Measurements from ENCODE around the gene LGMN.

Gene LGMN

DNA sequence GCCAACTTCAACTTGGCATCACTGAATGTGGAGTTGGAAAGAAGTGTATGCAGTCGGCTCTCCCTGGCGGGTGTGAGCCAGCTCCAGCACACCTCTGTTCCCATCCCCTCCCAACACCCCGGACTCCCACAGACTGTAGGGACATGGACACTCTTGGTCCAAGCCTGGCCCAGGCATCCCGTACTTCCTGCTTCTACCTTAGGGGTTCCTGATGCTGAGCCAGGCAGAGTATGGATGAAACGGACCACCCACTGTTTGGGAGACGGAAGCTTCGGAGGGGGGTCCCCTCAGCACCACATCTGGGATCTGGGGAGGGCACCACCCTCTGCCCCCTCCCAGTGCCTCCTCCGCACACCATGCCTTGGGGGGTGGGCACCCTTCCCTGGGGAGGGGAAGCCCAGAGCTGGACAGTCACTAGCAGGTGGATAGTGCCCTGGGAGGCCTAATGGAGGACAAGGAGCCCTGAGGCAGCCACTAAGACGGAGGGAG lies 62.0 kb downstream of the LGMN start:
- Histone ChIP-seq H3K27me3 (ENCODE audit: control insufficient read depth in 1 of 2, insufficient read depth in 1 of 2, low read length in 2 of 2) (peaks cover 0 to 4% of the 10 kb centered on the region in 2 experiments), H3K18ac (ENCODE audit: low read depth in 1 of 2, low read length in 2 of 2) (no peak overlapping the region), H3K9ac (ENCODE audit: low read length) (no peak overlapping the region), H3K4me1 (ENCODE audit: control insufficient read depth, insufficient read depth, low read depth, low read length) (peaks cover 20% of the 10 kb centered on the region), H3K14ac (ENCODE audit: low read length in 2 of 2) (no peak overlapping the region), H2AFZ (ENCODE audit: low read depth, low read length) (no peak overlapping the region), H3K27ac (ENCODE audit: low read length, poor library complexity, severe bottlenecking) (no peak overlapping the region), H4K91ac (ENCODE audit: low read length) (no peak overlapping the region), H3K36me3 (ENCODE audit: control insufficient read depth in 1 of 2, insufficient read depth in 2 of 2, low read depth in 1 of 2, low read length in 2 of 2) (peaks cover 43 to 50% of the 10 kb centered on the region in 2 experiments), H3K9me3 (ENCODE audit: control insufficient read depth, low read length) (no peaks in the 10 kb centered on the region), H2BK15ac (ENCODE audit: low read depth, poor library complexity, severe bottlenecking) (no peak overlapping the region), H2BK120ac (ENCODE audit: low read depth, low read length) (no peak overlapping the region), H3K23ac (ENCODE audit: low read length in 2 of 2) (no peak overlapping the region), H3K4ac (ENCODE audit: low read depth in 1 of 2, low read length in 2 of 2) (no peak overlapping the region), H3K79me1 (replicated peaks; ENCODE audit: low read length, poor library complexity, severe bottlenecking) (no peaks in the 10 kb centered on the region), H3K4me3 (ENCODE audit: insufficient read depth in 1 of 2, low read depth in 1 of 2, low read length in 2 of 2) (no peak overlapping the region), H2BK5ac (ENCODE audit: low read depth, low read length, poor library complexity, severe bottlenecking) (no peak overlapping the region), H2AK5ac (ENCODE audit: low read length, severe bottlenecking) (no peak overlapping the region), H3K4me2 (ENCODE audit: low read length, poor library complexity, severe bottlenecking) (no peak overlapping the region), H4K8ac (ENCODE audit: low read length) (no peak overlapping the region), H2BK12ac (ENCODE audit: low read length in 2 of 2) (no peak overlapping the region)
- DNase-seq = no peak
- 87% methylated on average over 9 of the region's 9 CpGs for WGBS

DNA sequence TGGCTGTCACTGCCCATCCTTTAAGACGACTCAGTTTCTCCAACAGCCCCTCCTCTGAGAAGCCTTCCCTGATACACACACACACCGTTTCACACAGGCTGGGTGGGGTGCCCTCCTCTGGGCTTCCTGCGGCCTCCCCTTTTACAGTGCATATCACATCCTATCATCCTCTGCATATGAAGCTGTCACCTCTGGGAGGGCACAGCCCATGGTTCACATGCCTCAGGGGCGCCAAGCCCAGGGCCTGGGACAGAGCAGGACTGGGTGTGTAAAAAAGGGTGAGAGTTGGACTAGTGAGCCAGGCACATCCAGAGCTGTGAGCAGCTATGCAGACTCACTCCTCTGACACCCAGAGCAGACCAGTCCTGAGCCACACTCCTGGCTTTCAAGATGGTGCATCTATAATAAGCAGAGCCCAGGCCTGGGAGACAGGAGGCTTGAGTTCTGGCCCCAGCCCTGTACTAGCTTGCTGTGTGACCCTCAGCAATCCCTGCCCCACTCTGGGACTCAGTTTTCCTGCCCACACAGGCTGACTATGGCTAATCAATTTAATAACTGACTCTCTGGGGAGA lies 62.6 kb downstream of the LGMN start:
- no peak overlapping the region for H3K4ac ChIP-seq (ENCODE audit: low read depth in 1 of 2, low read length in 2 of 2)
- H3K27me3 ChIP-seq (ENCODE audit: control insufficient read depth in 1 of 2, insufficient read depth in 1 of 2, low read length in 2 of 2) = peaks cover 0 to 4% of the 10 kb centered on the region in 2 experiments
- 95% methylated on average over 2 of the region's 4 CpGs for WGBS
- H2BK15ac ChIP-seq (ENCODE audit: low read depth, poor library complexity, severe bottlenecking) = no peak overlapping the region
- H3K36me3 ChIP-seq (ENCODE audit: control insufficient read depth in 1 of 2, insufficient read depth in 2 of 2, low read depth in 1 of 2, low read length in 2 of 2) = peaks cover 45 to 50% of the 10 kb centered on the region in 2 experiments
- H3K14ac ChIP-seq (ENCODE audit: low read length in 2 of 2) = no peak overlapping the region
- no peak overlapping the region for H3K4me2 ChIP-seq (ENCODE audit: low read length, poor library complexity, severe bottlenecking)
- no peak overlapping the region for H3K18ac ChIP-seq (ENCODE audit: low read depth in 1 of 2, low read length in 2 of 2)
- peaks cover 21% of the 10 kb centered on the region for H3K4me1 ChIP-seq (ENCODE audit: control insufficient read depth, insufficient read depth, low read depth, low read length)
- H4K91ac ChIP-seq (ENCODE audit: low read length) = no peak overlapping the region
- H2BK5ac ChIP-seq (ENCODE audit: low read depth, low read length, poor library complexity, severe bottlenecking) = no peak overlapping the region
- no peak overlapping the region for H3K4me3 ChIP-seq (ENCODE audit: insufficient read depth in 1 of 2, low read depth in 1 of 2, low read length in 2 of 2)
- no peak overlapping the region for H4K8ac ChIP-seq (ENCODE audit: low read length)
- no peak for DNase-seq
- H2BK120ac ChIP-seq (ENCODE audit: low read depth, low read length) = no peak overlapping the region
- H3K27ac ChIP-seq (ENCODE audit: low read length, poor library complexity, severe bottlenecking) = no peak overlapping the region
- no peak overlapping the region for H2BK12ac ChIP-seq (ENCODE audit: low read length in 2 of 2)
- no peak overlapping the region for H2AK5ac ChIP-seq (ENCODE audit: low read length, severe bottlenecking)
- H3K9ac ChIP-seq (ENCODE audit: low read length) = no peak overlapping the region
- no peak overlapping the region for H2AFZ ChIP-seq (ENCODE audit: low read depth, low read length)
- no peak overlapping the region for H3K23ac ChIP-seq (ENCODE audit: low read length in 2 of 2)
- no peaks in the 10 kb centered on the region for H3K9me3 ChIP-seq (ENCODE audit: control insufficient read depth, low read length)
- no peaks in the 10 kb centered on the region for H3K79me1 ChIP-seq (replicated peaks; ENCODE audit: low read length, poor library complexity, severe bottlenecking)

DNA sequence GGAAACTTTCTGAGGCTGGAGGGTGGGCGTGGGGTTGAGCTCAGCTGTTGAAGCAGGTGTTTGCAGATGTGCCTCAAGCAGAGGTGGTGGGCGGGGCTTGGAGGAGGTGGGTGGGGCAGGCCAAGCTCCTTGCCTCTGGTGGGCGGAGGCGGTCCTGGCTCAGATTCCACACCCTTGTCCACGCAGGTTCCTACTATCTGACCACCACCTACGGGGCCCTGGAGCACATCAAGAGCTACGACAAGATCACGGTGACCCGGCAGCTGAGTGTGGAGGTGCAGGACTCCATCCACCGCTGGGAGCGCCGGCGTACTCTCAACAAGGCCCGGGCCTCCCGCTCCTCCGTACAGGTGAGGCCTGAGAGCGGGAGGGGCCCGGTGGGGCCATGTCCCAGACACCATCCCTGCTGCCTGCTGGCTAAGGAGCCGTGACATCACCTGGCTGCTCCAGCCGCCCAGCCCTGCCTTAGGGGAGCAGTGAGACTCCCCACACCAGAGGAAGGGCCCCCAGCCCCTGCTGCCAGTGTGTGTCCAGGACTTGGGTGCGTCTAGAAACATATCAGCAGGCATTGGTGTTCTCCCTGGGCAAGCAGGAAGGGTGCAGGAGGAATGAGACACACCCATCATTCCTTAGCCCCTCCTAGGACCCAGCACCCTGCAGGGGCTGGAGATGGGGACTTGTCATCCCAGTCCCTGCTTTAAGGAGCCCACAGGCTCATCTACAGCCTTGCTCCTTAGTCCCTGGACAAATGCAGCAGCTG lies 63.4 kb downstream of the LGMN start:
- H3K27ac ChIP-seq (ENCODE audit: low read length, poor library complexity, severe bottlenecking) = no peak overlapping the region
- no peak overlapping the region for H2AFZ ChIP-seq (ENCODE audit: low read depth, low read length)

DNA sequence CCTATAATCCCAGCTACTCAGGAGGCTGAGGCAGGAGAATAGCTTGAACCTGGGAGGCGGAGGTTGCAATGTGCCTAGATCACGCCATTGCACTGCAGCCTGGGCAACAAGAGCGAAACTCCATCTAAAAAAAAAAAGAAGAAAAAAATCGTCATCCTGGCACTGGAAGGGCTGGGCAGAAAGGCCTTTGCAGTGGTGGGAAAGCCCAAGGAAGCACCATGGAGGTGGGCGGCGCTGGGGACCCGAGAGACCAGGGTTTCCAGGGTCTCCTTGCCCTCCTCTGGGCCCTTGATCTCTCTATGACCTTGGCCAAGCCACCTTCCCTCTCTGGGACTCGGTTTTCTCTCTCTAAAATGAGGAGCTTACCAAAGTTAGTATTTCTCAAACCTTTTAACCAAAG lies 65.4 kb downstream of the LGMN start:
- Histone ChIP-seq H3K18ac (ENCODE audit: low read depth in 1 of 2, low read length in 2 of 2) (no peak overlapping the region), H2AK5ac (ENCODE audit: low read length, severe bottlenecking) (no peak overlapping the region)

More for the DNA sequence above, 63.4 kb downstream of the LGMN start:
- Histone ChIP-seq H3K9me3 (ENCODE audit: control insufficient read depth, low read length) (no peaks in the 10 kb centered on the region), H2BK15ac (ENCODE audit: low read depth, poor library complexity, severe bottlenecking) (no peak overlapping the region), H4K91ac (ENCODE audit: low read length) (peak overlapping the region; percentile 3), H3K23ac (ENCODE audit: low read length in 2 of 2) (no peak overlapping the region), H3K79me1 (replicated peaks; ENCODE audit: low read length, poor library complexity, severe bottlenecking) (no peaks in the 10 kb centered on the region), H3K36me3 (ENCODE audit: control insufficient read depth in 1 of 2, insufficient read depth in 2 of 2, low read depth in 1 of 2, low read length in 2 of 2) (peaks cover 38 to 45% of the 10 kb centered on the region in 2 experiments), H3K4ac (ENCODE audit: low read depth in 1 of 2, low read length in 2 of 2) (no peak overlapping the region), H3K14ac (ENCODE audit: low read length in 2 of 2) (no peak overlapping the region), H3K4me2 (ENCODE audit: low read length, poor library complexity, severe bottlenecking) (no peak overlapping the region), H3K27me3 (ENCODE audit: control insufficient read depth in 1 of 2, insufficient read depth in 1 of 2, low read length in 2 of 2) (peaks cover 0 to 4% of the 10 kb centered on the region in 2 experiments), H2BK12ac (ENCODE audit: low read length in 2 of 2) (no peak overlapping the region), H4K8ac (ENCODE audit: low read length) (no peak overlapping the region), H2AK5ac (ENCODE audit: low read length, severe bottlenecking) (no peak overlapping the region), H3K9ac (ENCODE audit: low read length) (no peak overlapping the region), H3K4me1 (ENCODE audit: control insufficient read depth, insufficient read depth, low read depth, low read length) (peaks cover 17% of the 10 kb centered on the region), H2BK120ac (ENCODE audit: low read depth, low read length) (no peak overlapping the region), H3K4me3 (ENCODE audit: insufficient read depth in 1 of 2, low read depth in 1 of 2, low read length in 2 of 2) (no peak overlapping the region), H3K18ac (ENCODE audit: low read depth in 1 of 2, low read length in 2 of 2) (no peak overlapping the region), H2BK5ac (ENCODE audit: low read depth, low read length, poor library complexity, severe bottlenecking) (no peak overlapping the region)
- no peak for DNase-seq
- 88% methylated on average over 21 of the region's 21 CpGs for WGBS

More for the DNA sequence above, 65.4 kb downstream of the LGMN start:
- Histone ChIP-seq H2BK120ac (ENCODE audit: low read depth, low read length) (no peak overlapping the region), H4K8ac (ENCODE audit: low read length) (no peak overlapping the region), H3K9me3 (ENCODE audit: control insufficient read depth, low read length) (no peaks in the 10 kb centered on the region), H3K4me3 (ENCODE audit: insufficient read depth in 1 of 2, low read depth in 1 of 2, low read length in 2 of 2) (no peak overlapping the region), H2AFZ (ENCODE audit: low read depth, low read length) (no peak overlapping the region), H2BK15ac (ENCODE audit: low read depth, poor library complexity, severe bottlenecking) (no peak overlapping the region), H2BK12ac (ENCODE audit: low read length in 2 of 2) (no peak overlapping the region), H3K9ac (ENCODE audit: low read length) (no peak overlapping the region), H3K36me3 (ENCODE audit: control insufficient read depth in 1 of 2, insufficient read depth in 2 of 2, low read depth in 1 of 2, low read length in 2 of 2) (peaks cover 42 to 48% of the 10 kb centered on the region in 2 experiments), H2BK5ac (ENCODE audit: low read depth, low read length, poor library complexity, severe bottlenecking) (no peak overlapping the region), H3K4me1 (ENCODE audit: control insufficient read depth, insufficient read depth, low read depth, low read length) (peaks cover 15% of the 10 kb centered on the region), H3K27me3 (ENCODE audit: control insufficient read depth in 1 of 2, insufficient read depth in 1 of 2, low read length in 2 of 2) (peaks cover 0 to 4% of the 10 kb centered on the region in 2 experiments), H4K91ac (ENCODE audit: low read length) (no peak overlapping the region), H3K4me2 (ENCODE audit: low read length, poor library complexity, severe bottlenecking) (no peak overlapping the region), H3K14ac (ENCODE audit: low read length in 2 of 2) (no peak overlapping the region), H3K79me1 (replicated peaks; ENCODE audit: low read length, poor library complexity, severe bottlenecking) (no peaks in the 10 kb centered on the region), H3K27ac (ENCODE audit: low read length, poor library complexity, severe bottlenecking) (no peak overlapping the region), H3K23ac (ENCODE audit: low read length in 2 of 2) (no peak overlapping the region), H3K4ac (ENCODE audit: low read depth in 1 of 2, low read length in 2 of 2) (no peak overlapping the region)
- 97% methylated on average over 7 of the region's 8 CpGs for WGBS
- DNase-seq = no peak

Data from mesenchymal stem cell (in vitro differentiated cells and primary cell).